ENCODE results near the gene PROCR. TPM values are rescaled to one million over a fixed set of nuclear protein-coding genes. Genes with fewer than 3 reads are reported as not detected.
"Not testable (repeated sequence)": the region's sequence is repeated elsewhere in the genome, so short reads cannot be mapped to it uniquely, and the experiment has no call there.

Gene PROCR
- total RNA-seq, 1 experiment from 2014 or later, result 55.7 TPM

GRCh38 chr20:35199740-35200139, 27.9 kb downstream of the PROCR start:
- Histone ChIP-seq H3K9me3 (ENCODE audit: low read length) (peaks cover 19% of the 10 kb centered on the region), H3F3A (ENCODE audit: low read length, unreplicated experiment) (peaks cover 12% of the 10 kb centered on the region), H3K27ac (ENCODE audit: low read length) (peak overlapping the region; percentile 63), H4K20me1 (ENCODE audit: low read length) (no peaks in the 10 kb centered on the region), H3K79me2 (ENCODE audit: low read length) (no peaks in the 10 kb centered on the region), H3K4me2 (ENCODE audit: low read length) (peak overlapping the region; percentile 66), H2AFZ (ENCODE audit: low read length) (no peak overlapping the region), H3K4me1 (ENCODE audit: insufficient read depth, low read length) (peaks cover 12% of the 10 kb centered on the region), H3K27me3 (ENCODE audit: low read length) (no peaks in the 10 kb centered on the region), H3K36me3 (ENCODE audit: low read depth, low read length) (no peaks in the 10 kb centered on the region), H3K9me2 (replicated peaks; ENCODE audit: low read length) (no peaks in the 10 kb centered on the region), H3K9ac (ENCODE audit: low read length) (no peak overlapping the region), H3K4me3 (ENCODE audit: low read length) (peak overlapping the region; percentile 35; the same call in 1 of the 2 replicates)
- peak; percentile 70 for DNase-seq
- TF ChIP-seq EZH2 (IDR thresholded peaks at IDR 0.05; ENCODE audit: low read length, unreplicated experiment) (no peak), EZH2phosphoT487 (IDR thresholded peaks at IDR 0.05; ENCODE audit: borderline replicate concordance, low read length) (no peak), CTCF (conservative IDR thresholded peaks at IDR 0.05; ENCODE audit: low read depth, low read length) (no peak)
- intact Hi-C loops (cut with micrococcal nuclease), result no loop called here
- peak; percentile 90 for ATAC-seq
- CTCF ChIA-PET, result no interaction called here
- POLR2A ChIA-PET (ENCODE audit: unreplicated experiment), result interaction anchor here (0.6 kb wide), 1 partner anchor 685 kb away, joined by 3 read pairs; no protein-coding TSS in a partner anchor
- no TSS peak for BruUV-seq (replicated peaks)

- Histone ChIP-seq H4K20me1 (ENCODE audit: low read length) (no peaks in the 10 kb centered on the region), H3K9ac (ENCODE audit: low read length) (no peak overlapping the region), H3K4me2 (ENCODE audit: low read length) (peak overlapping the region; percentile 66), H3K4me3 (ENCODE audit: low read length) (peak overlapping the region; percentile 35; the same call in 1 of the 2 replicates), H3K27me3 (ENCODE audit: low read length) (no peaks in the 10 kb centered on the region), H3F3A (ENCODE audit: low read length, unreplicated experiment) (peaks cover 12% of the 10 kb centered on the region), H3K27ac (ENCODE audit: low read length) (peak overlapping the region; percentile 63), H3K36me3 (ENCODE audit: low read depth, low read length) (no peaks in the 10 kb centered on the region), H3K79me2 (ENCODE audit: low read length) (no peaks in the 10 kb centered on the region), H3K4me1 (ENCODE audit: insufficient read depth, low read length) (peaks cover 12% of the 10 kb centered on the region), H2AFZ (ENCODE audit: low read length) (no peak overlapping the region), H3K9me2 (replicated peaks; ENCODE audit: low read length) (no peaks in the 10 kb centered on the region), H3K9me3 (ENCODE audit: low read length) (peaks cover 19% of the 10 kb centered on the region)
- ATAC-seq (peak; percentile 87), DNase-seq (peak; percentile 70)
- no TSS peak for BruUV-seq (replicated peaks)
- POLR2A ChIA-PET (ENCODE audit: unreplicated experiment), result no interaction called here
- CTCF ChIA-PET, result no interaction called here
- intact Hi-C loops (cut with micrococcal nuclease), result no loop called here
- TF ChIP-seq CTCF (conservative IDR thresholded peaks at IDR 0.05; ENCODE audit: low read depth, low read length), result no peak
These were observed 28.4 kb downstream of the PROCR start for GRCh38 chr20:35200267-35200666.

- H4K20me1 ChIP-seq (ENCODE audit: low read length); H3K36me3 ChIP-seq (ENCODE audit: low read depth, low read length); H3K27me3 ChIP-seq (ENCODE audit: low read length); H3K4me2 ChIP-seq (ENCODE audit: low read length); intact Hi-C loops (cut with micrococcal nuclease); H3K9me2 ChIP-seq (replicated peaks; ENCODE audit: low read length); H3K9ac ChIP-seq (ENCODE audit: low read length); H2AFZ ChIP-seq (ENCODE audit: low read length); ATAC-seq; CTCF ChIA-PET; H3K4me3 ChIP-seq (ENCODE audit: low read length); POLR2A ChIA-PET (ENCODE audit: unreplicated experiment); H3K79me2 ChIP-seq (ENCODE audit: low read length); H3K27ac ChIP-seq (ENCODE audit: low read length); DNase-seq; BruUV-seq (replicated peaks): not testable (repeated sequence)
- Histone ChIP-seq H3K9me3 (ENCODE audit: low read length) (peaks cover 14% of the 10 kb centered on the region), H3F3A (ENCODE audit: low read length, unreplicated experiment) (peaks cover 12% of the 10 kb centered on the region), H3K4me1 (ENCODE audit: insufficient read depth, low read length) (peaks cover 12% of the 10 kb centered on the region)
These were observed 29.6 kb downstream of the PROCR start for GRCh38 chr20:35201467-35201866.
